Hindlimb muscle (tissue), 1 donor: ENCODE results near the gene SALL2. TPM values are rescaled to one million over a fixed set of nuclear protein-coding genes. Genes with fewer than 3 reads are reported as not detected.

Source experiments
- DNase-seq: peaks from one replicate; pipeline ENCODE4 v3.0.0-alpha.2; 2013
- polyA plus RNA-seq: library from polyadenylated mRNA; unstranded; fragments of 120-200 nt; gene quantifications from one replicate; pipeline ENCODE4 v1.2.1, GENCODE V29; 2013; ENCODE audit not compliant: insufficient read length

The SALL2 gene
- polyA plus RNA-seq, 1 donor = 11.9 TPM

DNA sequence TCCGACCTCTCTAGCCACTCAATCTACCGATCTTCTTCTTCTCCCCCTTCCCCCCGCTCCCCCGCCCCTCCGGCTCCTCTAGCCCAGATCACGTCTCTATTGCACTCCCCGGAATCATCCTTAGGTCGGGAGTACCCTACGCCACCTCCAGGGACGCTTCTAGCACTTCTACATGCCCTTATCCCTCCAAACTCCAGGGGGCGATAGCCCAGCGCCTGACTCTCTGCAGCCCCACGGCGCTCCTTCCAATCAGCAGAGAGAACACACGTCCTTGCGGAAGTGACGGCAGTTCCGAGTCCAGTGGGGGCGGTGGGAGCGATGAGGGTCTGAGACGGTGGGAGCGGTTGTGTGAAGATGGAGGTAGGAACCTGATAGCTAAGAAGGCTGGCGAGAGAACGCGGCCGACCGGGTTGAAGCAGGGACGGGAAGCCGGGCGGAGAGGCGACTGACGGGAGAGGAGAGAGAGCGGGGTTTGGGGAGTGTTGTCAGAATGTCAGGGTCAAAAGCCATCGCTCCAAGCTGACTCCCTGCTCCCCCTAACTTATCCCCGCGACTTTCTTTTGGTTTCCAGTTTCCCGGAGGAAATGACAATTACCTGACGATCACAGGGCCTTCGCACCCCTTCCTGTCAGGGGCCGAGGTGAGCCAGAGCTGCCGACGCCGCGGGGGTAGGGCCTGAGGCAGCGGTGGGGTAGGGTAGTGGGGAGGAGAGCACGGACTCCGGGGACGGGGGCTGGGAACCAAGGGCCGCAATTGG is 49.0 kb downstream of the SALL2 start, which contains the start of the genes RAB2B and TOX4:
RAB2B (minus strand) TSS at position 35 of the 757 bp plus-strand sequence. CDS start 87 bp downstream, outside the sequence.
TOX4 (plus strand) TSS at position 271 of the 757 bp plus-strand sequence; CDS start at position 355, 84 bp downstream.
- peak; percentile 99 for DNase-seq

DNA sequence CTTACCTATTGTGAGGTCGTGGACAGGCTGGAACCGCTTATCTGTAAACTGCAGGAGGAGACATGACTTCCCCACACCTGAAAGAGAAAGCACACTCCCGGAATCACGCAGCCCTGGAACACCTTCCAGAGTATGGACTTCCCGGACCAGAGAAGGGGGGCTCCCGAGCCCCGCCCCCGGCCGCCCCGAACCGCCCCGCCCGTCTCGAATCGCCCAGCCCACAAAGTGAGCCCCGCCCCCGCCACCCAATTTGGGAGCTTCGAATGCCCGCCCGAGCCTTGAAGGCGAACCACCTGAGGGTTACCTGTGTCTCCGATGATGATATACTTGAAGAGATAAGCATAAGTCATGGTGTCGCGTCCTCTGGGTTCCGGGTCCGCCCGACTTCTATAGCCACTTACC is 49.6 kb downstream of the SALL2 start:
- no peak for DNase-seq

DNA sequence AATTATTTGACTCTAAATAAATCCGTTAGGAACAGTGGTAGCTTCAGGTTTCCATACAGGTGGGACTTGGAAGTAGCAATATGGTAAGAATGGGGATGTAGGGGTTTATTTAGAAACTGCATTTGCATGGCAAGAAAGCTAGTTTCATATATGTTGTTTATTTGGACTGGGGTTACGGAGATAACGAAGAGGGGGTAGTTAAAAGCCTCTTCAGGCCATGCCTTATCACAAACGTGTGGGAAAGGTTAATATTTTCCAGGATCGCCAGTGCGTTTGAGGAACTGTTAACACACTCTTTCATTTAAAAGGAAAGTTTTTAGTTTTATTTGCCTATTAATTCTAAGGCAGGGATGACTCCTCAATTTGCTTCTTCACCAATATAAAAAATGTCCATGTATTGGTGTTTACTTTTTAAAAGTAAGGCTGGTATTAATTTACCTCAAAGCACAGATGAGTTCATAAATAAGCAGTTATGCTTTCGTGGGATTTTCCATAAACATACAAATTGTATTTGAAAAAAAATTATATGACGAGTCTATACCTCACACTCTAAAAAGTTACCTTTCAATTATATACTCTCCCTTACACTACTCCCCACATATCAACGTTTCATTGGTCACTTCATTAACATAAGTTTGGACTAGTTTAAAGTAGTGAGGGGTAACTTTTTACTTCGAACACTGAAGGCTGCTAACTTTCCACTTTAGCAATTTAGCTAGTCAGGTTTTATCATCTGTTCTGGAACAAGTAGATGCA is 50.2 kb downstream of the SALL2 start:
- no peak for DNase-seq

Other genes with a start within 250 kb of the SALL2 start
- gene RPGRIP1, start 246.3 kb downstream of the SALL2 start, polyA plus RNA-seq = 1.2 TPM
- gene SUPT16H, start 142.3 kb downstream of the SALL2 start, polyA plus RNA-seq = 68.4 TPM
- gene CHD8, start 70.2 kb downstream of the SALL2 start, polyA plus RNA-seq = 44.8 TPM
- 21.8 TPM for gene RAB2B, start 49.4 kb downstream of the SALL2 start, polyA plus RNA-seq
- 47.0 TPM for gene TOX4, start 49.2 kb downstream of the SALL2 start, polyA plus RNA-seq
- gene METTL3, start 15.0 kb downstream of the SALL2 start, polyA plus RNA-seq = 43.7 TPM
- not detected for gene OR10G3, start 53.7 kb upstream of the SALL2 start, polyA plus RNA-seq
- not detected for gene OR10G2, start 108.6 kb upstream of the SALL2 start, polyA plus RNA-seq
- not detected for gene OR4E2, start 127.5 kb upstream of the SALL2 start, polyA plus RNA-seq
- gene OR4E1, start 147.5 kb upstream of the SALL2 start, polyA plus RNA-seq = not detected